LNCAP (cell line): ENCODE data around the gene TENM4.

Experiments
- CTCF ChIP-seq: fragments of 450-650 bp; IDR thresholded peaks from 2 replicates; pipeline ENCODE4 v1.5.1; 2017; ENCODE audit warnings: mild to moderate bottlenecking

The TENM4 gene

GRCh38 chr11:78902771-78903507, 537.9 kb downstream of the TENM4 start:
- no peak for TF ChIP-seq CTCF

- no peak for TF ChIP-seq CTCF
These were observed 539.0 kb downstream of the TENM4 start for GRCh38 chr11:78901831-78902230.

GRCh38 chr11:78898266-78898775, 542.5 kb downstream of the TENM4 start:
- no peak for TF ChIP-seq CTCF

GRCh38 chr11:78893996-78894395, 546.8 kb downstream of the TENM4 start:
- TF ChIP-seq CTCF: no peak

GRCh38 chr11:78889698-78890097, 551.1 kb downstream of the TENM4 start:
- no peak for TF ChIP-seq CTCF

GRCh38 chr11:78886616-78887015, 554.2 kb downstream of the TENM4 start:
- TF ChIP-seq CTCF: no peak

GRCh38 chr11:78884761-78885160, 556.1 kb downstream of the TENM4 start:
- TF ChIP-seq CTCF: no peak
